ENCODE results near the gene TSPAN13. TPM values are rescaled to one million over a fixed set of nuclear protein-coding genes. Genes with fewer than 3 reads are reported as not detected.

The TSPAN13 gene
- total and polyA plus RNA-seq, 10 of the 15 experiments (the other 5 are each of a cell fraction or from before 2014, with no cell fraction given), result 0.26 to 0.37 TPM; not detected in 8

DNA sequence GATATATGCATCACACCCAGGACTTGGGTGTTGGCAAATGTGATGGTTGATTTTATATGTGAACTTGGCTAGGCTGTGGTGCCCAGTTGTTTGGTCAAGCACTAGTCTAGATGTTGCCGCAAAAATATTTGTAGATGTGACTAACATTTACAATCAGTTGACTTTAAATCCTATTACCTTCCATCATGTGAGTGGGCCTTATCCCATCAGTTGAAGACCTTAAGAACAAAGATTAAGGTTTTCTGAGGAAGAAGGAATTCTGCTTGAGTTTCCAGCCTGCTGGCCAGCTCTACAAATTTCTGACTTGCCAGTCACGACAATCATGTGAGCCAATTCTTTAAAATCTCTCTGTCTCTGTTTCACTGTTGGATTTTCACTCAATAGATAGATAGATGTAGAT is 20.3 kb downstream of the TSPAN13 start:
- 64% methylated on average over 2 of the region's 2 CpGs for WGBS (ENCODE audit: insufficient coverage, insufficient replicate concordance, low lambda C conversion rate, missing lambda C conversion rate)
- Histone ChIP-seq H4K20me1 (ENCODE audit: control insufficient read depth, insufficient read depth) (no peaks in the 10 kb centered on the region), H3K4me1 (ENCODE audit: control insufficient read depth, insufficient read depth, low read length) (no peaks in the 10 kb centered on the region; the same call in 1 of the 2 replicates), H2AFZ (ENCODE audit: control insufficient read depth, low read depth, low read length) (no peak overlapping the region), H3K27ac (ENCODE audit: control insufficient read depth, insufficient read depth) (no peak overlapping the region), H3K9me3 (replicated peaks; ENCODE audit: control insufficient read depth, insufficient read depth, low read length) (no peaks in the 10 kb centered on the region), H3K9ac (ENCODE audit: control insufficient read depth, insufficient read depth, low read length) (no peak overlapping the region), H3K4me2 (ENCODE audit: control insufficient read depth, insufficient read depth) (no peak overlapping the region), H3K27me3 (replicated peaks in 1 of 2; ENCODE audit: control insufficient read depth in 2 of 2, insufficient read depth in 2 of 2, low read length in 1 of 2) (no peaks in the 10 kb centered on the region; a peak in 1 of 4 replicates), H3K4me3 (no peak overlapping the region), H3K79me2 (ENCODE audit: control insufficient read depth, insufficient read depth, low read length) (no peaks in the 10 kb centered on the region), H3K36me3 (ENCODE audit: control insufficient read depth in 2 of 2, insufficient read depth in 2 of 2, low read length in 1 of 2) (no peaks in the 10 kb centered on the region)
- ATAC-seq, result no peak
- CTCF ChIA-PET, result no interaction called here
- DNase-seq (ENCODE audit: low read depth, low spot score), result no peak
- SMC1A ChIA-PET (ENCODE audit: uncharacterized antibody, unreplicated experiment), result interaction anchor here (0.9 kb wide), 1 partner anchor 12 kb away, joined by 3 read pairs; no protein-coding TSS in a partner anchor
- no peak for TF ChIP-seq ZNF274 (IDR thresholded peaks at IDR 0.05; ENCODE audit: insufficient read depth, insufficient read length)
- RAD21 ChIA-PET (ENCODE audit: unreplicated experiment), result no interaction called here
- intact Hi-C loops (cut with micrococcal nuclease; ENCODE audit: unreplicated experiment), result no loop called here
- FAIRE-seq, result no peak
- no TSS peak for BruUV-seq (replicated peaks)
- POLR2A ChIA-PET, result no interaction called here
- in situ Hi-C loops (cut with MboI), result no loop called here

DNA sequence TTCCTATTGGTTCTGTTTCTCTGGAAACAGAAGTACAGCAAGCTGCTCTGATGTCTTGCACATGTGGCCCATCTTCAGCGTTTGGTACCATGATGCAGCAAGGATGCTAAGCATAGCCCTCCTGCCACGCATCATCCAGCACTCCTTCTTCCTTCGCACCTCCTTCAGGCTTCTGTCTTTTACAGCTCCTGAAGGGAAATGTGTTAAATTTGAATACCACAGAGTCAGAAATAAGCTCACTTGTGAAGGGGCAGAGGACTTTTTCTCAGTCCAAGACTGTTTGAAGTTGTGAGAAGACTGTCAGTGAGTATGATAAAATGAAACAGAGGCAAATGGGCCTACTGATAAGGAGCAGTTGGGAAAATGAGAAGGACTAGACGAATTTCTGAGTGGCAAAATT is 20.7 kb downstream of the TSPAN13 start:
- Histone ChIP-seq H3K27ac (ENCODE audit: control insufficient read depth, insufficient read depth) (no peak overlapping the region), H3K79me2 (ENCODE audit: control insufficient read depth, insufficient read depth, low read length) (no peaks in the 10 kb centered on the region), H3K9me3 (replicated peaks; ENCODE audit: control insufficient read depth, insufficient read depth, low read length) (no peaks in the 10 kb centered on the region), H3K9ac (ENCODE audit: control insufficient read depth, insufficient read depth, low read length) (no peak overlapping the region), H2AFZ (ENCODE audit: control insufficient read depth, low read depth, low read length) (no peak overlapping the region), H3K4me1 (ENCODE audit: control insufficient read depth, insufficient read depth, low read length) (no peaks in the 10 kb centered on the region; the same call in 1 of the 2 replicates), H4K20me1 (ENCODE audit: control insufficient read depth, insufficient read depth) (no peaks in the 10 kb centered on the region), H3K4me3 (no peak overlapping the region), H3K27me3 (replicated peaks in 1 of 2; ENCODE audit: control insufficient read depth in 2 of 2, insufficient read depth in 2 of 2, low read length in 1 of 2) (no peaks in the 10 kb centered on the region; a peak in 1 of 4 replicates), H3K36me3 (ENCODE audit: control insufficient read depth in 2 of 2, insufficient read depth in 2 of 2, low read length in 1 of 2) (no peaks in the 10 kb centered on the region), H3K4me2 (ENCODE audit: control insufficient read depth, insufficient read depth) (no peak overlapping the region)
- ChIA-PET CTCF (interaction anchor here (0.6 kb wide), 1 partner anchor 208 kb away, joined by 3 read pairs; no protein-coding TSS in a partner anchor), SMC1A (ENCODE audit: uncharacterized antibody, unreplicated experiment) (interaction anchor here (0.9 kb wide), 1 partner anchor 12 kb away, joined by 3 read pairs; no protein-coding TSS in a partner anchor), POLR2A (interaction anchor here (0.6 kb wide), 1 partner anchor 259 kb away, joined by 7 read pairs; no protein-coding TSS in a partner anchor), RAD21 (ENCODE audit: unreplicated experiment) (no interaction called here)
- in situ Hi-C loops (cut with MboI), result no loop called here
- ATAC-seq (no peak), DNase-seq (ENCODE audit: low read depth, low spot score) (no peak), FAIRE-seq (no peak)
- 17% methylated on average over 4 of the region's 4 CpGs for WGBS (ENCODE audit: insufficient coverage, insufficient replicate concordance, low lambda C conversion rate, missing lambda C conversion rate)
- intact Hi-C loops (cut with micrococcal nuclease; ENCODE audit: unreplicated experiment), result no loop called here
- no TSS peak for BruUV-seq (replicated peaks)
- TF ChIP-seq SPI1 (IDR thresholded peaks at IDR 0.05; ENCODE audit: borderline replicate concordance, insufficient read depth, low read depth, low read length), result no peak
- no peak for TF ChIP-seq POU2F2 (IDR thresholded peaks at IDR 0.05; ENCODE audit: borderline replicate concordance, low read depth, low read length)
- TF ChIP-seq, protein P1, sequence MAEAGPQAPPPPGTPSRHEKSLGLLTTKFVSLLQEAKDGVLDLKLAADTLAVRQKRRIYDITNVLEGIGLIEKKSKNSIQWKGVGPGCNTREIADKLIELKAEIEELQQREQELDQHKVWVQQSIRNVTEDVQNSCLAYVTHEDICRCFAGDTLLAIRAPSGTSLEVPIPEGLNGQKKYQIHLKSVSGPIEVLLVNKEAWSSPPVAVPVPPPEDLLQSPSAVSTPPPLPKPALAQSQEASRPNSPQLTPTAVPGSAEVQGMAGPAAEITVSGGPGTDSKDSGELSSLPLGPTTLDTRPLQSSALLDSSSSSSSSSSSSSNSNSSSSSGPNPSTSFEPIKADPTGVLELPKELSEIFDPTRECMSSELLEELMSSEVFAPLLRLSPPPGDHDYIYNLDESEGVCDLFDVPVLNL (IDR thresholded peaks at IDR 0.05; ENCODE audit: low read depth, low read length), result no peak
- no peak for TF ChIP-seq SRF (IDR thresholded peaks at IDR 0.05; ENCODE audit: low read depth in 2 of 2, low read length in 2 of 2)
- no peak for TF ChIP-seq SUPT20H (IDR thresholded peaks at IDR 0.05; ENCODE audit: borderline replicate concordance, control insufficient read depth, low read depth, low read length)
- no peak for TF ChIP-seq BMI1 (IDR thresholded peaks at IDR 0.05; ENCODE audit: borderline replicate concordance)
- TF ChIP-seq CREB1 (IDR thresholded peaks at IDR 0.05; ENCODE audit: low read depth), result no peak
- TF ChIP-seq JUND (IDR thresholded peaks at IDR 0.05; ENCODE audit: low read depth, low read length), result no peak
- TF ChIP-seq SREBF1 (IDR thresholded peaks at IDR 0.05; ENCODE audit: low read length), result no peak
- TF ChIP-seq MYC (IDR thresholded peaks at IDR 0.05; ENCODE audit: insufficient read depth, insufficient read length, insufficient replicate concordance, low read length, severe bottlenecking), result no peak
- TF ChIP-seq PML (IDR thresholded peaks at IDR 0.05; ENCODE audit: low read length), result no peak
- TF ChIP-seq POLR2AphosphoS2 (IDR thresholded peaks at IDR 0.05; ENCODE audit: low read depth, low read length), result no peak
- TF ChIP-seq, protein P2, sequence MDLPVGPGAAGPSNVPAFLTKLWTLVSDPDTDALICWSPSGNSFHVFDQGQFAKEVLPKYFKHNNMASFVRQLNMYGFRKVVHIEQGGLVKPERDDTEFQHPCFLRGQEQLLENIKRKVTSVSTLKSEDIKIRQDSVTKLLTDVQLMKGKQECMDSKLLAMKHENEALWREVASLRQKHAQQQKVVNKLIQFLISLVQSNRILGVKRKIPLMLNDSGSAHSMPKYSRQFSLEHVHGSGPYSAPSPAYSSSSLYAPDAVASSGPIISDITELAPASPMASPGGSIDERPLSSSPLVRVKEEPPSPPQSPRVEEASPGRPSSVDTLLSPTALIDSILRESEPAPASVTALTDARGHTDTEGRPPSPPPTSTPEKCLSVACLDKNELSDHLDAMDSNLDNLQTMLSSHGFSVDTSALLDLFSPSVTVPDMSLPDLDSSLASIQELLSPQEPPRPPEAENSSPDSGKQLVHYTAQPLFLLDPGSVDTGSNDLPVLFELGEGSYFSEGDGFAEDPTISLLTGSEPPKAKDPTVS (IDR thresholded peaks at IDR 0.05; ENCODE audit: low read depth, low read length), result no peak

Measured in GM12878 (cell line).